Endothelial cell of umbilical vein (primary cell): ENCODE results near the gene ZMIZ1. TPM values are rescaled to one million over a fixed set of nuclear protein-coding genes. Genes with fewer than 3 reads are reported as not detected.

Source experiments
- BruUV-seq: library from RNA; stranded (reverse); fragments of 400-500 nt; replicated peaks from 2 replicates; lab custom pipeline; 2021; lab: Mats Ljungman, UMichigan
- CTCF ChIA-PET: fragments of 300-600, 350-600 bp; sonication (Branson Sonifier 250); formaldehyde crosslinking; loops from one replicate; lab custom pipeline; 2021; ENCODE audit warnings: antibody characterized with exemption, inconsistent platforms; lab: Charles Lee
- POLR2A ChIA-PET: fragments of 300-600, 350-600 bp; sonication (Branson Sonifier 250); formaldehyde crosslinking; loops from one replicate; lab custom pipeline; 2021; ENCODE audit warnings: antibody characterized with exemption, inconsistent platforms; lab: Charles Lee
- DNase-seq: peaks from one replicate; pipeline ENCODE4 v3.0.0-alpha.2; 2011; ENCODE audit warnings: low read depth, low spot score
- FAIRE-seq: peaks from 2 replicates; lab custom pipeline; 2011; peaks lifted over from hg19 to GRCh38; lab: Jason Lieb, UNC
- H2AFZ ChIP-seq: 2 replicates; pipeline ENCODE4 v1.6.0; 2012; ENCODE audit warnings: low read depth, low read length, control low read depth, inconsistent platforms
- H3K27ac ChIP-seq: 2 replicates; pipeline ENCODE4 v1.5.1; 2011; ENCODE audit warnings: low read depth, mild to moderate bottlenecking, control low read depth, low read length, moderate library complexity; ENCODE audit not compliant: insufficient read depth
- H3K27me3 ChIP-seq, 2 experiments: 2 replicates each; pipeline versions ENCODE4 v1.6.0 to v1.6.1; 2011; ENCODE audit warnings: low read length in 2 of 2, mixed read lengths in 1 of 2; ENCODE audit not compliant: control insufficient read depth in 2 of 2, insufficient read depth in 2 of 2
- H3K36me3 ChIP-seq, 2 experiments: 2 replicates in 1 of 2; 3 replicates in 1 of 2; pipeline ENCODE4 v1.5.1; 2011; ENCODE audit warnings: low read length in 2 of 2, mild to moderate bottlenecking in 1 of 2, moderate library complexity in 1 of 2; ENCODE audit not compliant: control insufficient read depth in 2 of 2, insufficient read depth in 2 of 2; ENCODE audit errors: extremely low read depth in 1 of 2
- H3K4me1 ChIP-seq: 3 replicates; pipeline ENCODE4 v1.5.1; 2011; ENCODE audit warnings: mild to moderate bottlenecking, low read length; ENCODE audit not compliant: control insufficient read depth, insufficient read depth; ENCODE audit errors: extremely low read depth
- H3K4me2 ChIP-seq: 2 replicates; pipeline ENCODE4 v1.6.1; 2011; ENCODE audit warnings: low read length, control low read depth, mixed read lengths; ENCODE audit not compliant: insufficient read depth
- H3K4me3 ChIP-seq, 3 experiments: fragments of 200-600 bp in 1 of 3; sonication (generic), shearing (Covaris generic) in 1 of 3; replicated peaks in 1 of 3; 2 replicates each; pipeline ENCODE4 v1.5.1; 2011 to 2016; ENCODE audit warnings: control low read depth in 3 of 3, low read length in 3 of 3, mild to moderate bottlenecking in 2 of 3, inconsistent platforms in 1 of 3, low read depth in 1 of 3, moderate library complexity in 1 of 3; ENCODE audit not compliant: insufficient read depth in 1 of 3
- H3K79me2 ChIP-seq: 2 replicates; pipeline ENCODE4 v1.6.0; 2012; ENCODE audit warnings: low read length, inconsistent platforms; ENCODE audit not compliant: control insufficient read depth, insufficient read depth
- H3K9ac ChIP-seq: replicated peaks from 2 replicates; pipeline ENCODE3; 2011; ENCODE audit warnings: low read length, control low read depth; ENCODE audit not compliant: insufficient read depth; ENCODE audit errors: extremely low read depth
- H3K9me1 ChIP-seq: replicated peaks from 3 replicates; pipeline ENCODE4 v1.6.0; 2011; ENCODE audit warnings: mild to moderate bottlenecking, low read length; ENCODE audit not compliant: control insufficient read depth, insufficient read depth; ENCODE audit errors: extremely low read depth
- H3K9me3 ChIP-seq: replicated peaks from 2 replicates; pipeline ENCODE4 v1.5.1; 2012; ENCODE audit warnings: low read length, inconsistent platforms; ENCODE audit not compliant: control insufficient read depth, insufficient read depth
- H4K20me1 ChIP-seq: replicated peaks from 2 replicates; pipeline ENCODE3; 2011; ENCODE audit warnings: mild to moderate bottlenecking, low read length; ENCODE audit not compliant: control insufficient read depth, insufficient read depth; ENCODE audit errors: extremely low read depth
- CTCF ChIP-seq, 2 donors: IDR thresholded peaks; 1 replicate in 1 of 2; 2 replicates in 1 of 2; pipeline ENCODE4 v1.5.1; 2011; ENCODE audit warnings: low read length in 2 of 2, mild to moderate bottlenecking in 2 of 2, moderate library complexity in 2 of 2, control low read depth in 1 of 2, inconsistent platforms in 1 of 2, low read depth in 1 of 2; ENCODE audit not compliant: insufficient read depth in 1 of 2; ENCODE audit errors: extremely low read depth in 1 of 2
- EZH2 ChIP-seq: IDR thresholded peaks from 2 replicates; pipeline ENCODE4 v1.6.1; 2012; ENCODE audit warnings: borderline replicate concordance, low read depth, mild to moderate bottlenecking, moderate library complexity, low read length, inconsistent platforms; ENCODE audit not compliant: severe bottlenecking
- FOS ChIP-seq: IDR thresholded peaks from 2 replicates; pipeline ENCODE4 v1.6.1; 2011; ENCODE audit warnings: mild to moderate bottlenecking, low read length, moderate library complexity, borderline replicate concordance; ENCODE audit not compliant: insufficient read depth
- GATA2 ChIP-seq: IDR thresholded peaks from 2 replicates; pipeline ENCODE4 v1.7.0; 2011; ENCODE audit warnings: low read depth, mild to moderate bottlenecking, moderate library complexity, mixed read lengths, low read length; ENCODE audit not compliant: insufficient read length, insufficient read depth
- JUN ChIP-seq: IDR thresholded peaks from 2 replicates; pipeline ENCODE4 v1.6.1; 2011; ENCODE audit warnings: borderline replicate concordance, low read depth; ENCODE audit not compliant: insufficient read length, insufficient read depth
- MYC ChIP-seq: IDR thresholded peaks from one replicate; pipeline ENCODE4 v1.6.1; 2011; ENCODE audit warnings: mild to moderate bottlenecking, low read depth, low read length
- POLR2A ChIP-seq: IDR thresholded peaks from 2 replicates; pipeline ENCODE4 v1.6.1; 2012; ENCODE audit warnings: low read depth, mild to moderate bottlenecking, control low read depth, low read length
- POLR2AphosphoS5 ChIP-seq: IDR thresholded peaks from 2 replicates; pipeline ENCODE4 v1.6.1; 2012; ENCODE audit warnings: low read depth, mild to moderate bottlenecking, control low read depth, low read length, moderate library complexity; ENCODE audit not compliant: insufficient read depth
- dilution Hi-C: fragments of 300-500 bp; cut with MboI; formaldehyde crosslinking; loops from one replicate; pipeline ENCODE4 v1.15.0; 2019; ENCODE audit warnings: low sequenced_read_pairs; ENCODE audit not compliant: extremely low pct_ligation_motif_present
- intact Hi-C: fragments of 100-400 bp; cut with micrococcal nuclease; formaldehyde crosslinking; loops from one replicate; pipeline ENCODE4 v1.10.0; 2022
- polyA plus RNA-seq, 4 experiments: library from polyadenylated mRNA; depleted of rRNA in 3 of 4; stranded (reverse) in 3 of 4; unstranded in 1 of 4; fragments of >200 nt; gene quantifications; 2 replicates each; pipeline versions ENCODE4 v1.2.1 to v1.2.3, GENCODE V29; 2011 to 2012; ENCODE audit warnings: missing spikeins in 1 of 4
- total RNA-seq: library from RNA; stranded (reverse); gene quantifications from 2 replicates; pipeline ENCODE4 v1.2.3, GENCODE V29; 2021

ZMIZ1 gene
- total and polyA plus RNA-seq, 2 donors (not counting 3 experiments of a cell fraction or from before 2014, with no cell fraction given) = 12.5 to 46.7 TPM

GRCh38 chr10:79193694-79194382 is 125.1 kb downstream of the ZMIZ1 start:
- DNase-seq (no peak), FAIRE-seq (no peak)
- H3K79me2 ChIP-seq = no peaks in the 10 kb centered on the region
- H3K36me3 ChIP-seq = peaks cover 0 to 2% of the 10 kb centered on the region in 2 experiments
- H3K4me1 ChIP-seq = peaks cover 17% of the 10 kb centered on the region
- H3K9me3 ChIP-seq = no peaks in the 10 kb centered on the region
- intact Hi-C loops = loop anchor here (10.0 kb wide), 1 partner anchor 739 kb away; no protein-coding TSS in a partner anchor
- no peak overlapping the region for H3K27ac ChIP-seq
- no peaks in the 10 kb centered on the region for H3K9me1 ChIP-seq
- dilution Hi-C loops = no loop called here
- H2AFZ ChIP-seq = no peak overlapping the region
- H3K27me3 ChIP-seq = no peaks in the 10 kb centered on the region
- no peak overlapping the region for H3K4me3 ChIP-seq
- no peak overlapping the region for H3K4me2 ChIP-seq
- no peak overlapping the region for H3K9ac ChIP-seq
- POLR2A ChIA-PET = interaction anchor here (1.5 kb wide), 1 partner anchor 127 kb away, joined by 3 read pairs; no protein-coding TSS in a partner anchor
- H4K20me1 ChIP-seq = no peaks in the 10 kb centered on the region
- no TSS peak for BruUV-seq
- TF ChIP-seq GATA2 (no peak), CTCF (IDR thresholded peaks at IDR 0.05; ENCODE audit: extremely low read depth in 1 of 2, insufficient read depth in 1 of 2, low read depth in 1 of 2, low read length in 2 of 2) (no peak), JUN (no peak), MYC (no peak), POLR2AphosphoS5 (no peak), FOS (no peak), POLR2A (no peak), EZH2 (no peak)
- CTCF ChIA-PET = interaction anchor here (0.9 to 4.5 kb wide), 12 partner anchors 16 to 1147 kb away, joined by 3 to 52 read pairs (median 22); no protein-coding TSS in a partner anchor
